Epithelial cell of proximal tubule (primary cell): ENCODE measurements around the gene HERC2. TPM values are rescaled to one million over a fixed set of nuclear protein-coding genes. Genes with fewer than 3 reads are reported as not detected.

ENCODE experiments used
- DNase-seq: peaks from one replicate; pipeline ENCODE4 v3.0.0-alpha.2; 2011; ENCODE audit warnings: low read depth
- H3K4me3 ChIP-seq: 2 replicates; pipeline ENCODE4 v1.5.1; 2011; ENCODE audit warnings: low read depth, mild to moderate bottlenecking, low read length
- total RNA-seq: library from RNA; depleted of rRNA; stranded (reverse); fragments of >200 nt; gene quantifications from 2 replicates; pipeline ENCODE4 v1.2.3, GENCODE V29; 2015
- TF ChIP-seq, protein P1 (sequence below): conservative IDR thresholded peaks from 2 replicates; pipeline ENCODE4 v1.5.1; 2012; ENCODE audit warnings: low read depth, mild to moderate bottlenecking, low read length

Gene HERC2
- total RNA-seq, 1 donor from 2014 or later = 42.7 TPM

GRCh38 chr15:28185148-28185895, 136.7 kb downstream of the HERC2 start:
- H3K4me3 ChIP-seq = no peak overlapping the region
- no peak for DNase-seq
- TF ChIP-seq, protein P1, sequence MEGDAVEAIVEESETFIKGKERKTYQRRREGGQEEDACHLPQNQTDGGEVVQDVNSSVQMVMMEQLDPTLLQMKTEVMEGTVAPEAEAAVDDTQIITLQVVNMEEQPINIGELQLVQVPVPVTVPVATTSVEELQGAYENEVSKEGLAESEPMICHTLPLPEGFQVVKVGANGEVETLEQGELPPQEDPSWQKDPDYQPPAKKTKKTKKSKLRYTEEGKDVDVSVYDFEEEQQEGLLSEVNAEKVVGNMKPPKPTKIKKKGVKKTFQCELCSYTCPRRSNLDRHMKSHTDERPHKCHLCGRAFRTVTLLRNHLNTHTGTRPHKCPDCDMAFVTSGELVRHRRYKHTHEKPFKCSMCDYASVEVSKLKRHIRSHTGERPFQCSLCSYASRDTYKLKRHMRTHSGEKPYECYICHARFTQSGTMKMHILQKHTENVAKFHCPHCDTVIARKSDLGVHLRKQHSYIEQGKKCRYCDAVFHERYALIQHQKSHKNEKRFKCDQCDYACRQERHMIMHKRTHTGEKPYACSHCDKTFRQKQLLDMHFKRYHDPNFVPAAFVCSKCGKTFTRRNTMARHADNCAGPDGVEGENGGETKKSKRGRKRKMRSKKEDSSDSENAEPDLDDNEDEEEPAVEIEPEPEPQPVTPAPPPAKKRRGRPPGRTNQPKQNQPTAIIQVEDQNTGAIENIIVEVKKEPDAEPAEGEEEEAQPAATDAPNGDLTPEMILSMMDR = no peak

DNA sequence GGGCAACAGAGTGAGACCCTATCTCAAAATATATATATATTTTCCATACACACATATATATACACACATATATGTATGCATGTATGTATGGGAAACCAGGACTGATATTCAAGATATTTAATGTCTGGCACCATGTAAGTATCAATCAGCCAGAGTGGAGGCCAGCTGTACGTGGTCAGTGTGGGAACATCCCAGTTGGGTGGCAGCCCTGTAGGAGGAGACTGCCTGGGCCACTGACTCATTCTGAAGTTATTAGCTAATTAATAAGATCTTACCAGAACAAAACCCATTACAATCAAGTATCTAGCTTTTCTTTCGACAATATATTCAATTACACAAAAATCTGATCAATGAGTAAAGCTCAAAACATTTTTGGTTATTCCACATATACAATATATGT, 137.8 kb downstream of the HERC2 start:
- no peak overlapping the region for H3K4me3 ChIP-seq
- TF ChIP-seq, protein P1 = no peak
- DNase-seq = no peak

GRCh38 chr15:28182731-28183130, 139.2 kb downstream of the HERC2 start:
- TF ChIP-seq, protein P1 = no peak
- DNase-seq = no peak
- no peak overlapping the region for H3K4me3 ChIP-seq

DNA sequence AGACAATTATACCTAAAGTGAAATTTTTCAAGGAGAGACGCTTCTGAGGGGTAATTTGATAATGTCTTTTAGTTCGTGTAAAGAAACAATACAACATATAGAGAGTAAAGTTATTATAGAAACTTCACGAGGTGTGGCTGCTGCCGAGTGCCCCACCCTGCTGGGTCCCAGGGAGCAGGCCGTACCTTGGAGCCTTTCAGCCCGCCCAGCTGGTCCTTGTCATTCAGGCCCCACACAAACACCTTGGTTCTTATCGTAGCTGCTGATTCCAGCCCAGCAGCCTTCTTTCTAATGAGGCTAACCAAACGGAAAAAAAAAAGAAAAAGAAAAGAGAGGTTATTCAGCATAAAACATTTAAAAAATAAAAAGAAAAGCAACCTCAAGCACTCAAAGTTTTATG, 139.8 kb downstream of the HERC2 start:
- H3K4me3 ChIP-seq = no peak overlapping the region
- DNase-seq = no peak
- TF ChIP-seq, protein P1 = no peak

DNA sequence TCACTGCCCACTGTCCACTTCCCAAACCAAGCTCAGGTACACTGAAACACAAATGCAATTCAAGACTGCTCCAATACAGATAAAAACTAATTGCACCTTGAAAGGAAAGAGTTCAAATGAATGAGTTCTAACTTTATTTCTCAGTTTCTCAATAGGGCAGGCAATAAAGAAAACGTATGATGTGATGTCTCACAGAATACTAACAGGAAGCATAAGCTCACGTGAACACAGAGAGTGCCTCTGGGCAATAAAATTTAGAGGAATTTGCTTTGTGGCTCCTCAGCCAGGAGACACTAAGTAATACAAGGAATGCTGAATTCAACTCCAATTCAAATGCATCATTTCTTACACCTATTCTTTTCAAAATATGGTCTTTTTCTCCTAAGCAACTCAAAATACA, 140.6 kb downstream of the HERC2 start:
- no peak for DNase-seq
- TF ChIP-seq, protein P1 = no peak
- H3K4me3 ChIP-seq = no peak overlapping the region

- no peak overlapping the region for H3K4me3 ChIP-seq
- DNase-seq = no peak
- TF ChIP-seq, protein P1 = no peak
Measured at GRCh38 chr15:28179270-28179669, 142.7 kb downstream of the HERC2 start.

GRCh38 chr15:28178727-28179126, 143.3 kb downstream of the HERC2 start:
- H3K4me3 ChIP-seq = no peak overlapping the region
- TF ChIP-seq, protein P1 = no peak
- DNase-seq = no peak
